HG03196 (cell line): ENCODE results near the gene YTHDF1.
"Not testable (repeated sequence)": the region's sequence is repeated elsewhere in the genome, so short reads cannot be mapped to it uniquely, and the experiment has no call there.

ENCODE experiments used
- ATAC-seq: cut with Tn5 transposase; IDR thresholded peaks from one replicate; pipeline ENCODE4 v1.9.1; 2021; ENCODE audit not compliant: unreplicated experiment

YTHDF1 gene

GRCh38 chr20:63216041-63216848, at the start of gene YTHDF1:
TSS of gene YTHDF1 (minus strand) at chr20:63216131. CDS start at chr20:63215892, 239 bp downstream.
- peak; percentile 77 for ATAC-seq

- ATAC-seq, result no peak
Observed at GRCh38 chr20:63264519-63264918, 48.6 kb upstream of the YTHDF1 start.

- no peak for ATAC-seq
Observed at GRCh38 chr20:63264000-63264399, 48.1 kb upstream of the YTHDF1 start.

GRCh38 chr20:63262836-63263235, 46.9 kb upstream of the YTHDF1 start:
- no peak for ATAC-seq

GRCh38 chr20:63261795-63262528, 46.0 kb upstream of the YTHDF1 start:
- no peak for ATAC-seq

GRCh38 chr20:63261060-63261794, 45.3 kb upstream of the YTHDF1 start:
- ATAC-seq, result no peak

- no peak for ATAC-seq
Observed at GRCh38 chr20:63260521-63260920, 44.6 kb upstream of the YTHDF1 start.

GRCh38 chr20:63259734-63260460, 44.0 kb upstream of the YTHDF1 start:
- ATAC-seq, result no peak

GRCh38 chr20:63258781-63259180, 42.9 kb upstream of the YTHDF1 start:
- ATAC-seq, result no peak

GRCh38 chr20:63257629-63258028, 41.7 kb upstream of the YTHDF1 start:
- no peak for ATAC-seq

GRCh38 chr20:63256954-63257353, 41.0 kb upstream of the YTHDF1 start:
- ATAC-seq, result no peak

- no peak for ATAC-seq
Observed at GRCh38 chr20:63255931-63256704, 40.2 kb upstream of the YTHDF1 start.

GRCh38 chr20:63254606-63255384, 38.9 kb upstream of the YTHDF1 start:
- ATAC-seq, result no peak

GRCh38 chr20:63254232-63254605, 38.3 kb upstream of the YTHDF1 start, which contains the start of gene NKAIN4:
TSS of gene NKAIN4 (minus strand) at chr20:63254463. CDS start at chr20:63254450, 13 bp downstream.
- no peak for ATAC-seq

- no peak for ATAC-seq
Observed at GRCh38 chr20:63253438-63254231, 37.7 kb upstream of the YTHDF1 start.

- ATAC-seq, result no peak
Observed at GRCh38 chr20:63253065-63253437, 37.1 kb upstream of the YTHDF1 start.

GRCh38 chr20:63252284-63252711, 36.4 kb upstream of the YTHDF1 start:
- ATAC-seq, result no peak

GRCh38 chr20:63251350-63251749, 35.4 kb upstream of the YTHDF1 start:
- ATAC-seq, result not testable (repeated sequence)
